Measurements from ENCODE around the gene CAMK2B.

The CAMK2B gene

DNA sequence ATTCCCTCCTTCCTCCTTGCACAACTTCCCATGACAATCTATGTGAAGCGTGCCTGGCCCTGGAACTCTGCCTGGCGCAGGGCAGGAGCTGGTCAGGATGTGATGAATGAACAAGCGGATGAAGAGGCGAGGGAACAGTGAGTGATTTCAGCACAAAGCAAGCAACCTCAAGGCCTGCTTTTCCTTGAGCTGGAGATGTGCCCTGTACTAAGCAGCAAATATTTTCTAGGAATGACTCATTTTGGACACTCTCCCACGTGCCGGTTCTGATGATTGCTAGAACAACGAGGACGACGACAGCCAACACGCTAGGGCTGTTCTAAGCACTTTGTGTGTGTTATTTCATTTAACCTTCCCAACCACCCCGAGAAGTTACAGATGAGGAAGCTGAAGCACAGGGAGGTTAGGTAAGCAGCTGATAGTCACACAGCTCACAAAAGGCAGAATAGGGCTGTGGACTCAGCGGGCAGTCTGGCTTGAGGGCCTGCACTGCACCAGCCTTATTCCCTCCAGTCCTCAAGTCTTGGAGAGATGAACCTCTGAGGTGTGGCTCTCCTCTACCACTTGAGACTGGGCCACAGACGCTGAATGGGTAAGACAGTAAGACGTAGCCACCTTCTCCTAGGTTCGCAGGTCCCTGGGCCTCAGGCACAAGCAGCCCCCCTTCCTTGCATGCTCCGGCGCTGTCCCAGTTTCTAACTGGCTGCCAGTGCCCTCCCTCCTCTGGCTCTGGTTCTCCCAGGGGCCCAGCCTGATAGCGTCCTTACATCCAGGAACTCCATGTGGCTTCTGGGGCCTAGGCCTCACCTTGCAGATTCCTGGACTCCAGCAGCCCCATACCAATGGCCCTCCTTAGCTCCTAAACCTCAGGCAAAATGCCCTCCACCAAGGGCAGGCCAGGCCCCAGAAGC lies 65.6 kb downstream of the CAMK2B start:
- Histone ChIP-seq H3K4me3 (ENCODE audit: low read length) (no peak overlapping the region), H3K79me2 (ENCODE audit: control insufficient read depth, low read length) (no peaks in the 10 kb centered on the region), H3K9me3 (ENCODE audit: control insufficient read depth, insufficient read depth, low read length) (peaks cover 1% of the 10 kb centered on the region; the same call in 1 of the 2 replicates), H3K36me3 (ENCODE audit: control insufficient read depth, low read length) (no peaks in the 10 kb centered on the region), H4K20me1 (ENCODE audit: control insufficient read depth, insufficient read depth, low read depth, low read length) (no peaks in the 10 kb centered on the region), H3K4me2 (ENCODE audit: low read length) (no peak overlapping the region), H3K27ac (ENCODE audit: low read depth, low read length) (no peak overlapping the region), H3K4me1 (ENCODE audit: control insufficient read depth, low read length) (peaks cover 39% of the 10 kb centered on the region), H3K27me3 (ENCODE audit: control insufficient read depth, low read length) (peaks cover 8% of the 10 kb centered on the region; the same call in 1 of the 2 replicates), H3K9me2 (replicated peaks; ENCODE audit: control insufficient read depth, low read length) (no peaks in the 10 kb centered on the region), H3F3A (ENCODE audit: control insufficient read depth, insufficient read depth) (no peaks in the 10 kb centered on the region)
- TF ChIP-seq, protein P1, sequence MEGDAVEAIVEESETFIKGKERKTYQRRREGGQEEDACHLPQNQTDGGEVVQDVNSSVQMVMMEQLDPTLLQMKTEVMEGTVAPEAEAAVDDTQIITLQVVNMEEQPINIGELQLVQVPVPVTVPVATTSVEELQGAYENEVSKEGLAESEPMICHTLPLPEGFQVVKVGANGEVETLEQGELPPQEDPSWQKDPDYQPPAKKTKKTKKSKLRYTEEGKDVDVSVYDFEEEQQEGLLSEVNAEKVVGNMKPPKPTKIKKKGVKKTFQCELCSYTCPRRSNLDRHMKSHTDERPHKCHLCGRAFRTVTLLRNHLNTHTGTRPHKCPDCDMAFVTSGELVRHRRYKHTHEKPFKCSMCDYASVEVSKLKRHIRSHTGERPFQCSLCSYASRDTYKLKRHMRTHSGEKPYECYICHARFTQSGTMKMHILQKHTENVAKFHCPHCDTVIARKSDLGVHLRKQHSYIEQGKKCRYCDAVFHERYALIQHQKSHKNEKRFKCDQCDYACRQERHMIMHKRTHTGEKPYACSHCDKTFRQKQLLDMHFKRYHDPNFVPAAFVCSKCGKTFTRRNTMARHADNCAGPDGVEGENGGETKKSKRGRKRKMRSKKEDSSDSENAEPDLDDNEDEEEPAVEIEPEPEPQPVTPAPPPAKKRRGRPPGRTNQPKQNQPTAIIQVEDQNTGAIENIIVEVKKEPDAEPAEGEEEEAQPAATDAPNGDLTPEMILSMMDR (IDR thresholded peaks at IDR 0.05; ENCODE audit: low read depth, low read length, poor library complexity, severe bottlenecking), result no peak
- no peak for TF ChIP-seq EZH2phosphoT487 (IDR thresholded peaks at IDR 0.05; ENCODE audit: borderline replicate concordance, low read length)

DNA sequence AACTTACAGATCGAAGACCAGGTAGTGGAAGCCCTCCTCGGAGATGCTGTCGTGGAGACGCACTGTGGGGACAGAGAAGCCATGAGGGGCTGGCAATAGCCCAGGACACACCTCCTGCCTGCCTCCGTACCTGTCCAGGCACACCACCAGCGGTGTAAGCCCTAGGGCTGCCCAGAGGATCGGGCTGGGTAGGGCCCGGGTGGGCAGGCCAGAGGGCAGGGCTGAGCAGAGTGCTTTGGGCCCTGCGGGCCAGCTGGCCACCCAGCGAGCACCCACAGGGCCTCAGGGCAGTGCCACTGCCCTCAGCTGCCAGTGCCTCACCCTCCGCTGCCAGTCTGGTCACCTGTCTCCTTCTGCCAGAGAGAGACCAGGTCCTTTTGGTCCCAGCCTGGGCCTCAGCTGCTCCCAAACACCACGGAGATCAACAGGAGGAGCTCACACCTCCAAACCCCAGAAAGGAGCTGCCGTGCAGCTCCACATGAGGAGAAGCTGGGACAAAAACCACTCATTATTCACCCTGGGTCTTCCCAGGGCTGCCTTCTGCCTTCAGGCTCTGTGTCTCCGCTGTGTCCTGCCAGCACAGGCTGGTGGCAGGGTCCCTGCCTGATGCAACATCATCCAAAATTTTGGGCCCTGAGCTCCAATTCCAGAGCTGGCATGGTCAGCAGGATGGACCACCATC lies 66.4 kb downstream of the CAMK2B start:
- no peaks in the 10 kb centered on the region for H3F3A ChIP-seq (ENCODE audit: control insufficient read depth, insufficient read depth)
- peaks cover 6% of the 10 kb centered on the region; the same call in 1 of the 2 replicates for H3K9me3 ChIP-seq (ENCODE audit: control insufficient read depth, insufficient read depth, low read length)
- no peaks in the 10 kb centered on the region for H3K9me2 ChIP-seq (replicated peaks; ENCODE audit: control insufficient read depth, low read length)
- no peak overlapping the region for H3K27ac ChIP-seq (ENCODE audit: low read depth, low read length)
- peaks cover 39% of the 10 kb centered on the region for H3K4me1 ChIP-seq (ENCODE audit: control insufficient read depth, low read length)
- no peaks in the 10 kb centered on the region for H4K20me1 ChIP-seq (ENCODE audit: control insufficient read depth, insufficient read depth, low read depth, low read length)
- H3K36me3 ChIP-seq (ENCODE audit: control insufficient read depth, low read length), result no peaks in the 10 kb centered on the region
- H3K4me2 ChIP-seq (ENCODE audit: low read length), result peak overlapping the region; percentile 75
- H3K4me3 ChIP-seq (ENCODE audit: low read length), result no peak overlapping the region
- no peak for TF ChIP-seq EZH2phosphoT487 (IDR thresholded peaks at IDR 0.05; ENCODE audit: borderline replicate concordance, low read length)
- TF ChIP-seq, protein P1 (IDR thresholded peaks at IDR 0.05; ENCODE audit: low read depth, low read length, poor library complexity, severe bottlenecking), result no peak
- no peaks in the 10 kb centered on the region for H3K79me2 ChIP-seq (ENCODE audit: control insufficient read depth, low read length)
- peaks cover 6% of the 10 kb centered on the region; the same call in 1 of the 2 replicates for H3K27me3 ChIP-seq (ENCODE audit: control insufficient read depth, low read length)

DNA sequence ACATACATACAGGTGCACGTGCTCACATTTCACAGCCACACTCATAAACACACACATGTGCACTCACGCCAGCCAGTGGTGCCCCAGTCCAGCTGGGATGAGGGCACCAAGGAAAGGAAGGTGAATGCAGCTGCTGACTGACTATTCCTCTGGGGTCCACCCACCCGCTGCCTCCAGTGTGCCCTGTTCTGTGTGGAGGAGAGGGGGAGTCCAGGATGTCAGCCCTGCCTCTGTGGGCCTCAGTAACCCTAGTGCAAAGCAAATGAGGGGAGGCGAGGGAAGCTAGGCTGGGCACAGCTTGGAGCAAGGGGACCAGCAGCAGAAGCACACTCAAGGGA lies 67.0 kb downstream of the CAMK2B start:
- no peaks in the 10 kb centered on the region for H3K9me2 ChIP-seq (replicated peaks; ENCODE audit: control insufficient read depth, low read length)
- H3F3A ChIP-seq (ENCODE audit: control insufficient read depth, insufficient read depth), result no peaks in the 10 kb centered on the region
- H3K36me3 ChIP-seq (ENCODE audit: control insufficient read depth, low read length), result no peaks in the 10 kb centered on the region
- no peaks in the 10 kb centered on the region for H4K20me1 ChIP-seq (ENCODE audit: control insufficient read depth, insufficient read depth, low read depth, low read length)
- H3K4me2 ChIP-seq (ENCODE audit: low read length), result peak overlapping the region; percentile 75
- no peaks in the 10 kb centered on the region for H3K79me2 ChIP-seq (ENCODE audit: control insufficient read depth, low read length)
- peak overlapping the region; percentile 69; the same call in 1 of the 2 replicates for H3K27ac ChIP-seq (ENCODE audit: low read depth, low read length)
- H3K4me3 ChIP-seq (ENCODE audit: low read length), result peak overlapping the region; percentile 51
- peaks cover 39% of the 10 kb centered on the region for H3K4me1 ChIP-seq (ENCODE audit: control insufficient read depth, low read length)
- TF ChIP-seq, protein P1 (IDR thresholded peaks at IDR 0.05; ENCODE audit: low read depth, low read length, poor library complexity, severe bottlenecking), result no peak
- no peak for TF ChIP-seq EZH2phosphoT487 (IDR thresholded peaks at IDR 0.05; ENCODE audit: borderline replicate concordance, low read length)
- H3K27me3 ChIP-seq (ENCODE audit: control insufficient read depth, low read length), result no peaks in the 10 kb centered on the region
- peaks cover 6% of the 10 kb centered on the region; the same call in 1 of the 2 replicates for H3K9me3 ChIP-seq (ENCODE audit: control insufficient read depth, insufficient read depth, low read length)
